ENCODE data around the gene CADM3. TPM values are rescaled to one million over a fixed set of nuclear protein-coding genes. Genes with fewer than 3 reads are reported as not detected.

CADM3 gene
- polyA plus RNA-seq, 2 of the 4 experiments (the other 2 are of a cell fraction) = 0.10 to 0.13 TPM

- 2% methylated on average over 21 of the region's 49 CpGs for WGBS (ENCODE audit: missing lambda C conversion rate)
- peaks cover 13% of the 10 kb centered on the region; the same call in 2 of the 3 replicates for H3K4me1 ChIP-seq
- peak overlapping the region; percentile 48 for H3K4me3 ChIP-seq
- H3K9me3 ChIP-seq = no peaks in the 10 kb centered on the region
- POLR2A ChIA-PET = no interaction called here
- FAIRE-seq = no peak
- TF ChIP-seq RAD21 (conservative IDR thresholded peaks at IDR 0.05 in 1 of 2, IDR thresholded peaks at IDR 0.05 in 1 of 2) (no peak), RFX5 (IDR thresholded peaks at IDR 0.05) (no peak), EP300 (IDR thresholded peaks at IDR 0.05) (no peak), KDM5A (IDR thresholded peaks at IDR 0.05) (no peak), MYC (IDR thresholded peaks at IDR 0.05; ENCODE audit: borderline replicate concordance, low read length) (no peak), TFCP2L1 (CRISPR knock-in tag; IDR thresholded peaks at IDR 0.05) (no peak), POLR2A (IDR thresholded peaks at IDR 0.05; ENCODE audit: low read length) (no peak), HOXB13 (CRISPR knock-in tag; IDR thresholded peaks at IDR 0.05; ENCODE audit: low read depth) (no peak), RNF2 (IDR thresholded peaks at IDR 0.05; ENCODE audit: borderline replicate concordance, low read depth) (no peak), SMC3 (IDR thresholded peaks at IDR 0.05) (no peak), HOXA7 (CRISPR knock-in tag; IDR thresholded peaks at IDR 0.05) (no peak), MAX (IDR thresholded peaks at IDR 0.05) (no peak), NFE2L2 (conservative IDR thresholded peaks at IDR 0.05; ENCODE audit: low read length) (no peak), RCOR1 (IDR thresholded peaks at IDR 0.05; ENCODE audit: low read depth, low read length) (no peak), HDAC2 (IDR thresholded peaks at IDR 0.05) (no peak)
- TF ChIP-seq, protein P1, sequence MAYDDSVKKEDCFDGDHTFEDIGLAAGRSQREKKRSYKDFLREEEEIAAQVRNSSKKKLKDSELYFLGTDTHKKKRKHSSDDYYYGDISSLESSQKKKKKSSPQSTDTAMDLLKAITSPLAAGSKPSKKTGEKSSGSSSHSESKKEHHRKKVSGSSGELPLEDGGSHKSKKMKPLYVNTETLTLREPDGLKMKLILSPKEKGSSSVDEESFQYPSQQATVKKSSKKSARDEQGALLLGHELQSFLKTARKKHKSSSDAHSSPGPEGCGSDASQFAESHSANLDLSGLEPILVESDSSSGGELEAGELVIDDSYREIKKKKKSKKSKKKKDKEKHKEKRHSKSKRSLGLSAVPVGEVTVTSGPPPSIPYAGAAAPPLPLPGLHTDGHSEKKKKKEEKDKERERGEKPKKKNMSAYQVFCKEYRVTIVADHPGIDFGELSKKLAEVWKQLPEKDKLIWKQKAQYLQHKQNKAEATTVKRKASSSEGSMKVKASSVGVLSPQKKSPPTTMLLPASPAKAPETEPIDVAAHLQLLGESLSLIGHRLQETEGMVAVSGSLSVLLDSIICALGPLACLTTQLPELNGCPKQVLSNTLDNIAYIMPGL (CRISPR knock-in tag; IDR thresholded peaks at IDR 0.05; ENCODE audit: borderline replicate concordance) = no peak
- TF ChIP-seq, protein P2, sequence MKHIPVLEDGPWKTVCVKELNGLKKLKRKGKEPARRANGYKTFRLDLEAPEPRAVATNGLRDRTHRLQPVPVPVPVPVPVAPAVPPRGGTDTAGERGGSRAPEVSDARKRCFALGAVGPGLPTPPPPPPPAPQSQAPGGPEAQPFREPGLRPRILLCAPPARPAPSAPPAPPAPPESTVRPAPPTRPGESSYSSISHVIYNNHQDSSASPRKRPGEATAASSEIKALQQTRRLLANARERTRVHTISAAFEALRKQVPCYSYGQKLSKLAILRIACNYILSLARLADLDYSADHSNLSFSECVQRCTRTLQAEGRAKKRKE (CRISPR knock-in tag; IDR thresholded peaks at IDR 0.05; ENCODE audit: low read depth) = no peak
- TF ChIP-seq, protein P3, sequence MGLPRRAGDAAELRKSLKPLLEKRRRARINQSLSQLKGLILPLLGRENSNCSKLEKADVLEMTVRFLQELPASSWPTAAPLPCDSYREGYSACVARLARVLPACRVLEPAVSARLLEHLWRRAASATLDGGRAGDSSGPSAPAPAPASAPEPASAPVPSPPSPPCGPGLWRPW (IDR thresholded peaks at IDR 0.05) = no peak
- CTCF ChIA-PET = interaction anchor here (1.1 to 1.6 kb wide), 2 partner anchors 24 to 39 kb away, joined by 3 read pairs; no protein-coding TSS in a partner anchor
- ATAC-seq = peak; percentile 64 to 70
- peak overlapping the region; percentile 99 for H3K4me2 ChIP-seq
- peak overlapping the region in 1 of 2 experiments; percentile 39; a peak in 2 of 6 replicates for H3K27ac ChIP-seq
- peak in 1 of 2 experiments; percentile 20 for DNase-seq (ENCODE audit: low read depth in 1 of 2, low spot score in 1 of 2)
Observed at GRCh38 chr1:159171688-159172501, 480 bp downstream of the CADM3 start.

DNA sequence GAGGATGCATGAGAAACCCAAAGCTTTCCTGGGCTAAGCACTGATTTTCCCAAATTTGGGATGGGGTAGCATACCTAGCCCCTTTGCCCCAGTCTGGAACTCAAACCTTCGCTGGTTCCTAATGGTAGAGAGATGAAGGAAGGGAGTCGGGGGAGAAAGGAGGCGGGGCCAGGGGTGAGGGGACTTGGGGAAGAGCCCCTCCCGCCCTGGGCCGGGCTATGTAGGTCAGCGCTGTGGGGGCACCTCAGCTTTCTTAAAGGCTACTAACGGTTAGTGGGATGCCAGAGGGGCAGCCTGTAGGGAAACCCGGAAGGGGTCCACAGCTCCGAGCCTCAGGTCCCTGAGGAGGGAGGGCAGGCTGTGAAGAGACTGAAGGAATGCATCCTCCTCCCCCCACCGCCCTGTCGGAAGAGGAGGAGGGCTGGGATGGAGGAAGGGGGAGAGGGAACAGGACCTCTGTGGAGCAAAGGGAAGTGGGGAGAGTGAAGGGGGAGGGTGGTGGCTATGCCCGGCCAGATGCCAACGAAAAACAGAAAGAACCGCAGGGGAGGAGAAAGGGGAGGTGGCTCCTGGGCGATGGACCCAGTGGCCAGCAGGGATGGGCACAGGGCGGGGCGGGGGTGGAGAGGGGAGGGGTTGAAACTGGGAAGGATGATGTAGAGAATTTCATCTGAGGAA is 1.3 kb downstream of the CADM3 start:
- Histone ChIP-seq H3K4me1 (peaks cover 13% of the 10 kb centered on the region; the same call in 2 of the 3 replicates), H3K4me3 (peak overlapping the region; percentile 48; the same call in 2 of the 3 replicates), H3K27ac (no peak overlapping the region), H3K4me2 (peak overlapping the region; percentile 99), H3K9me3 (no peaks in the 10 kb centered on the region)
- no peak for FAIRE-seq
- 10% methylated on average over 16 of the region's 17 CpGs for WGBS (ENCODE audit: missing lambda C conversion rate)
- TF ChIP-seq PBX3 (IDR thresholded peaks at IDR 0.05) = no peak
- no peak for DNase-seq (ENCODE audit: low read depth in 1 of 2, low spot score in 1 of 2)
- no peak for ATAC-seq
- CTCF ChIA-PET = interaction anchor here (1.1 to 1.6 kb wide), 2 partner anchors 25 to 39 kb away, joined by 3 read pairs; no protein-coding TSS in a partner anchor
- POLR2A ChIA-PET = no interaction called here

Data from A549 (cell line).